HCT116 (cell line): ENCODE data around the gene FXYD1. TPM values are rescaled to one million over a fixed set of nuclear protein-coding genes. Genes with fewer than 3 reads are reported as not detected.

Experiments used
- ATAC-seq: fragments of 200-7000 bp; cut with Tn5 transposase; 2 replicates; pipeline ENCODE4 v1.9.1; 2020; ENCODE audit warnings: mild to moderate bottlenecking, moderate library complexity
- BruUV-seq: library from RNA; stranded (reverse); fragments of 400-500 nt; replicated peaks from 2 replicates; lab custom pipeline; 2021; lab: Mats Ljungman, UMichigan
- CTCF ChIA-PET: fragments of 300-600 bp; sonication (Branson Sonifier 250); formaldehyde crosslinking; loops from one replicate; lab custom pipeline; 2021; ENCODE audit warnings: antibody characterized with exemption; lab: Charles Lee
- POLR2A ChIA-PET: fragments of 300-600, 350-600 bp; sonication (Branson Sonifier 250); formaldehyde crosslinking; loops from one replicate; lab custom pipeline; 2021; ENCODE audit warnings: antibody characterized with exemption; lab: Charles Lee
- RAD21 ChIA-PET, 2 experiments: fragments of 300-600 bp; sonication (Branson Sonifier 250); formaldehyde crosslinking; loops; one replicate each; lab custom pipeline; 2023; ENCODE audit warnings: low total read pairs in 2 of 2; ENCODE audit not compliant: uncharacterized antibody in 2 of 2, unreplicated experiment in 2 of 2, low non-redundant PET in 1 of 2; lab: Charles Lee
- DNase-seq: peaks from one replicate; pipeline ENCODE4 v3.0.0-alpha.2; 2010; ENCODE audit warnings: low read depth, low spot score
- H2AFZ ChIP-seq: fragments of 200-600 bp; shearing (Covaris generic), sonication (generic); 2 replicates; pipeline ENCODE4 v1.6.1; 2017; ENCODE audit warnings: low read depth, mixed run types, mixed read lengths, antibody characterized with exemption, low read length; ENCODE audit not compliant: poor library complexity, severe bottlenecking
- H3K27ac ChIP-seq: 2 replicates; pipeline ENCODE4 v1.5.1; 2012; ENCODE audit warnings: low read depth, low read length
- H3K27me3 ChIP-seq: fragments of 200-600 bp; sonication (generic); 2 replicates; pipeline ENCODE4 v1.6.1; 2016; ENCODE audit warnings: mixed run types, low read length, mixed read lengths; ENCODE audit not compliant: insufficient read depth
- H3K36me3 ChIP-seq, 2 experiments: fragments of 200-500 bp in 1 of 2; fragments of 200-600 bp in 1 of 2; sonication (Bioruptor generic) in 1 of 2; sonication (generic) in 1 of 2; 2 replicates each; pipeline versions ENCODE4 v1.5.1 to v1.6.1; 2014 to 2016; ENCODE audit warnings: low read length in 2 of 2, inconsistent platforms in 1 of 2, mixed read lengths in 1 of 2, mixed run types in 1 of 2; ENCODE audit not compliant: insufficient read depth in 2 of 2, control insufficient read depth in 1 of 2
- H3K4me1 ChIP-seq, 2 experiments: fragments of 200-600 bp in 1 of 2; sonication (generic) in 1 of 2; 2 replicates each; pipeline versions ENCODE4 v1.5.1 to v1.6.1; 2012 to 2017; ENCODE audit warnings: low read length in 2 of 2, inconsistent platforms in 1 of 2, mild to moderate bottlenecking in 1 of 2, mixed read lengths in 1 of 2, mixed run types in 1 of 2, moderate library complexity in 1 of 2; ENCODE audit not compliant: insufficient read depth in 2 of 2, control insufficient read depth in 1 of 2
- H3K4me2 ChIP-seq: fragments of 200-600 bp; sonication (generic); 2 replicates; pipeline ENCODE4 v1.6.1; 2017; ENCODE audit warnings: mixed run types, low read length, mixed read lengths
- H3K4me3 ChIP-seq, 2 experiments: fragments of 200-600 bp in 1 of 2; sonication (generic) in 1 of 2; replicated peaks in 1 of 2; 2 replicates each; pipeline ENCODE4 v1.5.1; 2011 to 2016; ENCODE audit warnings: low read length in 2 of 2, control low read depth in 1 of 2, low read depth in 1 of 2, mild to moderate bottlenecking in 1 of 2, mixed read lengths in 1 of 2, mixed run types in 1 of 2
- H3K79me2 ChIP-seq: fragments of 200-600 bp; sonication (generic); 2 replicates; pipeline ENCODE4 v1.6.1; 2017; ENCODE audit warnings: mild to moderate bottlenecking, mixed run types, low read length, moderate library complexity, mixed read lengths; ENCODE audit not compliant: insufficient read depth
- H3K9ac ChIP-seq: fragments of 200-600 bp; sonication (generic); 2 replicates; pipeline ENCODE4 v1.6.1; 2016; ENCODE audit warnings: low read length, mixed read lengths
- H3K9me2 ChIP-seq: fragments of 200-600 bp; sonication (generic), shearing (Covaris generic); 2 replicates; pipeline ENCODE4 v1.6.1; 2017; ENCODE audit warnings: mixed run types, mild to moderate bottlenecking, moderate library complexity; ENCODE audit not compliant: insufficient read depth
- H3K9me3 ChIP-seq, 2 experiments: fragments of 200-500 bp in 1 of 2; fragments of 200-600 bp in 1 of 2; sonication (Bioruptor generic) in 1 of 2; sonication (generic) in 1 of 2; 2 replicates each; pipeline ENCODE4 v1.6.1; 2014 to 2017; ENCODE audit warnings: low read length in 2 of 2, mixed read lengths in 2 of 2, inconsistent platforms in 1 of 2, low read depth in 1 of 2, mild to moderate bottlenecking in 1 of 2, mixed run types in 1 of 2, moderate library complexity in 1 of 2; ENCODE audit not compliant: control insufficient read depth in 1 of 2, insufficient read depth in 1 of 2
- H4K20me1 ChIP-seq: fragments of 200-600 bp; sonication (generic), shearing (Covaris generic); 2 replicates; pipeline ENCODE4 v1.6.1; 2017; ENCODE audit warnings: mixed run types, mild to moderate bottlenecking, moderate library complexity; ENCODE audit not compliant: insufficient read depth
- CBX3 ChIP-seq: IDR thresholded peaks from 2 replicates; pipeline ENCODE4 v1.6.1; 2012; ENCODE audit warnings: low read depth
- EGR1 ChIP-seq: IDR thresholded peaks from 2 replicates; pipeline ENCODE4 v1.6.1; 2012; ENCODE audit warnings: low read depth
- YY1 ChIP-seq: IDR thresholded peaks from 2 replicates; pipeline ENCODE4 v1.6.1; 2011; ENCODE audit warnings: low read length, low read depth, moderate library complexity, mild to moderate bottlenecking; ENCODE audit not compliant: insufficient replicate concordance; ENCODE audit errors: extremely low read depth
- ZBTB33 ChIP-seq: IDR thresholded peaks from 2 replicates; pipeline ENCODE4 v1.6.1; 2011; ENCODE audit warnings: mild to moderate bottlenecking, low read length, moderate library complexity; ENCODE audit not compliant: insufficient replicate concordance; ENCODE audit errors: extremely low read depth
- ZFX ChIP-seq: fragments of 450-650 bp; IDR thresholded peaks from 2 replicates; pipeline ENCODE4 v1.6.1; 2017
- intact Hi-C: fragments of 100-400 bp; cut with micrococcal nuclease; formaldehyde crosslinking; loops from 2 replicates; pipeline ENCODE4 v1.10.0; 2022
- total RNA-seq: library from RNA; stranded (reverse); gene quantifications from one replicate; pipeline ENCODE4 v1.2.1, GENCODE V29; 2021; ENCODE audit not compliant: unreplicated experiment
- TF ChIP-seq, protein P1 (sequence below): IDR thresholded peaks from 2 replicates; pipeline ENCODE4 v1.6.1; 2012; ENCODE audit warnings: low read depth

FXYD1 gene
- total RNA-seq, 1 experiment from 2014 or later = 7.8 TPM

- TF ChIP-seq EGR1 (no peak), YY1 (no peak), ZBTB33 (no peak), CBX3 (no peak), ZFX (no peak)
- TF ChIP-seq, protein P1, sequence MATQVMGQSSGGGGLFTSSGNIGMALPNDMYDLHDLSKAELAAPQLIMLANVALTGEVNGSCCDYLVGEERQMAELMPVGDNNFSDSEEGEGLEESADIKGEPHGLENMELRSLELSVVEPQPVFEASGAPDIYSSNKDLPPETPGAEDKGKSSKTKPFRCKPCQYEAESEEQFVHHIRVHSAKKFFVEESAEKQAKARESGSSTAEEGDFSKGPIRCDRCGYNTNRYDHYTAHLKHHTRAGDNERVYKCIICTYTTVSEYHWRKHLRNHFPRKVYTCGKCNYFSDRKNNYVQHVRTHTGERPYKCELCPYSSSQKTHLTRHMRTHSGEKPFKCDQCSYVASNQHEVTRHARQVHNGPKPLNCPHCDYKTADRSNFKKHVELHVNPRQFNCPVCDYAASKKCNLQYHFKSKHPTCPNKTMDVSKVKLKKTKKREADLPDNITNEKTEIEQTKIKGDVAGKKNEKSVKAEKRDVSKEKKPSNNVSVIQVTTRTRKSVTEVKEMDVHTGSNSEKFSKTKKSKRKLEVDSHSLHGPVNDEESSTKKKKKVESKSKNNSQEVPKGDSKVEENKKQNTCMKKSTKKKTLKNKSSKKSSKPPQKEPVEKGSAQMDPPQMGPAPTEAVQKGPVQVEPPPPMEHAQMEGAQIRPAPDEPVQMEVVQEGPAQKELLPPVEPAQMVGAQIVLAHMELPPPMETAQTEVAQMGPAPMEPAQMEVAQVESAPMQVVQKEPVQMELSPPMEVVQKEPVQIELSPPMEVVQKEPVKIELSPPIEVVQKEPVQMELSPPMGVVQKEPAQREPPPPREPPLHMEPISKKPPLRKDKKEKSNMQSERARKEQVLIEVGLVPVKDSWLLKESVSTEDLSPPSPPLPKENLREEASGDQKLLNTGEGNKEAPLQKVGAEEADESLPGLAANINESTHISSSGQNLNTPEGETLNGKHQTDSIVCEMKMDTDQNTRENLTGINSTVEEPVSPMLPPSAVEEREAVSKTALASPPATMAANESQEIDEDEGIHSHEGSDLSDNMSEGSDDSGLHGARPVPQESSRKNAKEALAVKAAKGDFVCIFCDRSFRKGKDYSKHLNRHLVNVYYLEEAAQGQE = no peak
- H3K4me2 ChIP-seq = peak within 1 kb of the TSS; percentile 81
- no TSS peak for BruUV-seq
- no peaks in the 10 kb centered on the region for H4K20me1 ChIP-seq
- H2AFZ ChIP-seq = peak within 1 kb of the TSS; percentile 85
- no peaks in the 10 kb centered on the region for H3K9me2 ChIP-seq
- no peaks in the 10 kb centered on the region for H3K27me3 ChIP-seq
- no peaks in the 10 kb centered on the region for H3K79me2 ChIP-seq
- no peaks in the 10 kb centered on the region for H3K9me3 ChIP-seq
- H3K4me3 ChIP-seq = peak within 1 kb of the TSS; percentile 38 to 54
- H3K9ac ChIP-seq = peak within 1 kb of the TSS; percentile 48
- POLR2A ChIA-PET = no interaction called here
- DNase-seq (no peak), ATAC-seq (no peak)
- peak within 1 kb of the TSS; percentile 25; the same call in 1 of the 2 replicates for H3K27ac ChIP-seq
- CTCF ChIA-PET = interaction anchor here (0.7 to 2.3 kb wide), 7 partner anchors 9 to 49 kb away, joined by 3 to 11 read pairs (median 5); partner anchors contain the start of gene LGI4
- RAD21 ChIA-PET = interaction anchor here in 1 of 2 experiments (1.3 kb wide), 1 partner anchor 26 kb away, joined by 5 read pairs; no protein-coding TSS in a partner anchor
- no peaks in the 10 kb centered on the region for H3K36me3 ChIP-seq
- intact Hi-C loops = no loop called here
- peaks cover 16 to 37% of the 10 kb centered on the region in 2 experiments for H3K4me1 ChIP-seq
Measured at GRCh38 chr19:35115177-35115951, 23.3 kb upstream of the FXYD1 start, which contains the start of gene FXYD3. Gene FXYD3 (plus strand): TSS chr19:35115823. CDS start chr19:35119377, 3,554 bp downstream.
